HG02763 (cell line): Measurements from ENCODE around the gene FKBP4.

ENCODE experiments used
- ATAC-seq: cut with Tn5 transposase; IDR thresholded peaks from one replicate; pipeline ENCODE4 v1.9.1; 2021; ENCODE audit warnings: mild to moderate bottlenecking, moderate library complexity; ENCODE audit not compliant: unreplicated experiment

Gene FKBP4

GRCh38 chr12:2811801-2812200 is 17.0 kb downstream of the FKBP4 start:
- no peak for ATAC-seq

GRCh38 chr12:2812290-2813213 is 17.8 kb downstream of the FKBP4 start, which contains the start of gene ITFG2:
Gene ITFG2, plus strand, starts transcription at chr12:2812668. Its CDS starts 93 bp downstream, at chr12:2812761.
- peak; percentile 96 for ATAC-seq

- no peak for ATAC-seq
These were observed 18.7 kb downstream of the FKBP4 start for GRCh38 chr12:2813214-2814185.

DNA sequence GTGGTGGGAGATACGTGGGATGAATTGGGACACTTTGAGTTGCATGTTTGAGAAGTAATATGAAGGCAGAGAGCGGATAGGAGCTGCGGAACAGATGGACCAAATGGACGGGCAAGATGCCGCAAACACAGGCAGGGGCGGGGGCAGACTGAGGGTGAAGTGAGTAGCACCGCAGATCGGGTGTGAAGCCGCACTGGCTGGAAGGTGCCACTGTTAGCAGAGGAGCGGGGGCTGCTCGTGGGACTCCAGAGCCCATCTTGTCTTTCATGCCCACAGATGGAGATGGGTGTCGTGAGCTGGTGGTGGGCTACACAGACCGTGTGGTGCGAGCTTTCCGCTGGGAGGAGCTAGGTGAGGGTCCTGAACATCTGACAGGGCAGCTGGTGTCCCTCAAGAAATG is 25.0 kb downstream of the FKBP4 start:
- ATAC-seq, result no peak

- ATAC-seq, result no peak
These were observed 25.7 kb downstream of the FKBP4 start for GRCh38 chr12:2820432-2820831.

DNA sequence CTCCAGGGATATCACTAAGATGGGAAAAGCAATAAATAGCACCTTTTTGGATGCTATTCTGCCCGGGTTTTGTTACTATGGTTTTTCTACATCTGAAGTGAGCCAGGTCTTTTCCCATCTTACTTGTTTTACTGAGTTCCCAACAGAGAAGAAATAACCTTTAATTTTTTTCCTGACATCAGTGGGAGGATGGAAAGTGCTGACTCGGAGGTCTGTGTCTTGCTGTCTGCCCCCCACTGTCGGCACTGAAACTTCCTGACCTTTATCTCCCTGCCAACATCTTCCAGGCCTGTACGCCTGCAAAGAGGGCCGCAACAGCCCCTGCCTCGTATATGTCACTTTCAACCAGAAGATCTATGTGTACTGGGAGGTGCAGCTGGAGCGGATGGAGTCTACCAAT is 28.7 kb downstream of the FKBP4 start:
- ATAC-seq, result no peak

DNA sequence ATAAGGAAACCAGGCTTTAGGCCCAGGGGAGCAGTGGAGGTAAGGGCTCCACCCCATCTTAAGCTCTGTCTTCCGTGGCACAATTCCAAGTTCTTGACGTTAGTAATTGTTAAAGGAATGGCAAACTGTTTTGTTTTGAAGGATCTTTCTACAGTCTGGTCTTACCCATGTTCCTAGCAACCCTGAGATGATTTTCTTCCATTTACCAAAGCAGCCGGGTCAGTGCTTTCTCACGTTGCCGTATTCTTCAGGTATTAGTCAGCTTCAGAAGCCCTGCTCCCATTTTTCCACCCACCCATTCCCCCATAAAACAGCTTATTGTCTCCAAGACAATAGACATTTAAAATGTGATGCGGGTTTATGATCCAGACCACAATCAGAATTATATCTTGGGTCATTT is 29.8 kb downstream of the FKBP4 start:
- no peak for ATAC-seq

- no peak for ATAC-seq
These were observed 30.4 kb downstream of the FKBP4 start for GRCh38 chr12:2825132-2825531.

GRCh38 chr12:2826036-2826435 is 31.3 kb downstream of the FKBP4 start:
- ATAC-seq, result no peak

GRCh38 chr12:2826721-2827515 is 32.1 kb downstream of the FKBP4 start:
- no peak for ATAC-seq

GRCh38 chr12:2829275-2829674 is 34.5 kb downstream of the FKBP4 start:
- no peak for ATAC-seq

GRCh38 chr12:2832550-2833127 is 37.9 kb downstream of the FKBP4 start:
- ATAC-seq, result no peak

DNA sequence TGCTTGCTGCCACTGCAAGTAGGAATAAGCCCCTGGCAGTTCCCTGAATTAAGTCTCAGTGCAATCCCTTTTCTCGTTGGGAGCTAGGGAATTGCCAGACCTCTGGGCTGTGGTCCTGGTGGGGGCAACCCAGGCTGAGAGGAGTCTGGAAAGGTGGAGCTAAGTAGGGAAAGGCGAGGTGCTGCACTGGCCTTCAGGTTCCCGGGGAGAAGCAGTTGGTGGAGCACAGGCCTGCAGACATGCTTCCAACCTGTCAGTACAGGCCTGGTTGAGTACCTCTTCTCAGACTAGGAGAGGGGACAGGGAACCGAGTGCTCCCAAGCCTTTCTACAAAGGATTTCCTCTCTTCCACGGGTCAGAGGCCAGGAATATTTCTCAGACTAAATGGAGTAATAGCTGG is 38.6 kb downstream of the FKBP4 start:
- no peak for ATAC-seq

DNA sequence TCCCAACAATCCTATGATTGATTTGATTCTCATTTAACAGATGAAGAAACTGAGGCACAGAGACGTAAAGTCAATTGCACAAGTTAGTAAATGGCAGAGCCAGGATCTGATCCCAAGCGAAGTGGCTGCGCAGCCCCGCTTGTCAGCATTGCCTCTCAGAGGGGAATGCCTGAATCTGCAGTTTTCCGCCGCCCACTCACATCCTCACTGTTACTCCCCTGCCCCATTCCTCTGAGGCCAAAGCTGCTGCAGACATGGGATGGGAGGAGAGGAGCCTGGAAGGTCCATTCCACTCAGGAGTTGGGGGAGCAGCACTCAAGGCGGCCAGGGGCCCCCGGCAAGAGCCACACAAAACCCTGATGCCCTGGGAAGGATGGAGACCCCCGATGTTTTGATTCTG is 39.0 kb downstream of the FKBP4 start:
- ATAC-seq, result no peak

DNA sequence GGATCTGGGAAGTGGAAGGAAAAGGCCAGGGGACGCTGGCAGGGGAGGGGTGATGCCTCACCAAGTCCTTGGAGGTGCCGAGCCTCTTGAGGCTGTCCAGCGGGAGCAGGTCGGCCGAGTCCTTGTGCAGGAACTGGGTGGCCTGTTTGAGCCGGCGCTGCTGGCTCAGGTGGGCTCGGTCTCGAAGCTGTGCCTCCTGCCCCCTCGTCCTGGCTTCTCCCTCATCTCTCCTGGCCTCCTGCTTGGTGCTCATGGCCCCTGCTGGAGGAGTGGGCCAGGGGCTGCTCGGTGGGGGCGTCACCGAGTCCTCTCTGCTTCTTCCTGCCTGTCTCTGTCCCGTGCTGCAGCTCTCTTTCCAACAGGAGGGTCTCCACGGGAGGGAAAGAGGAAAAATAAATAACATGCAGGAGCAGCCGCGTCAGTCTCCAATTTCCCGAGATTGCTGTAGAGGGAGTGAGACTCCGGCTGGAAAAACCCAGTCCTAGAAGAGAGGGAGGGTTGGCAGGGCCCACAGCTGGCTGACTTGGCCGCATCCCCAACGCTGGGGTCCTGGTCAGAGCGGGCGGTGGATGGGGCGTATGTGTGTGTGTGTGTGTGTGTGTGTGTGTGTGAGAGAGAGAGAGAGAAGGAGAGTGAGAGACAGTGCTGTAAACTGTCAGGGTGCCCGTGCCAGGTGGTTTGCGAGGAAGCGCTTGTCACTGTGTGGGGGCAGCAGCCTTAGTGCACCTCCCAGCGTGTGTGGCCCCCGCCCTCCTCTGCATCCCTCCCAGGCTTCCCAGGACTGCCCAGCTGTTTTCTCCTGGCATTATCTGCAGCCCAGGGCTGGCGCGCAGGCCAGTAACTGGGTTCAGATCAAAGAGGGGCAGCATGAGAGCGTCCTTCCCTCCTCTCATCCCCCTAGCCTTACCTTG is 40.1 kb downstream of the FKBP4 start, which contains the start of gene NRIP2:
Gene NRIP2, minus strand, starts transcription at position 455 of the 911 bp plus-strand sequence. Its CDS starts 52 bp downstream, at position 403.
- no peak for ATAC-seq

DNA sequence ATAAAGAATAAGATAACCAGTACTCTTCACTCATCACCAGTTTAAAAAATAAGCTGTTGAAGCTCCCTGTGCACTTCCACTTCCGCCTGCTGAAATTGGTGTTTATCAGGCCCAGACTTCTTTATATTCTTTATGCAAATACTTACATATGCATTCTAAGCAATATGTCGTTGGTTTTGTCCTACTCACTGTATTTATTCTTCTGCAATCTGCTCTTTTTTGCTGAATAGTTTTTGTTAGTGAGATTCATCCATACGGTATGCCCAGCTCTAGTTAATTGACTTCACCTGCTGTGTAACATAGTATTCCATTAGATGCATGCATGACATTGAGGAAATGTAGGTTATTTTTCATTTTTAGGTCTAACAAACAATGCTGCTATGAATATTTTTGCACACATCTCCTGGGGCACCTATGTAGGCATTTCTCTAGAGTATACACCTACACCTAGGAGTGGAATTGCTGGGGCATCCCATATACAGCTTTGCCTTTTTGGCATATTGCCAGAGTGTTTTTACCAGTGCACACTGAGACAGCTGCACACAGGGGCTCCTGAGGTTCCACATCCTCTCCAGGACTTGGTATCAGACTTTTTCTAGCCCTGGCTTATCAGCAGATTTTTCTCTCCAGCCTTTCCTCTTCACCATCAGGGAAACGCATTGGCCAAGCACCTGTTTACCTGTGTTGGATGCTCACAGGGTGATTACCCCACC is 41.1 kb downstream of the FKBP4 start:
- no peak for ATAC-seq

- ATAC-seq, result no peak
These were observed 41.8 kb downstream of the FKBP4 start for GRCh38 chr12:2836574-2836973.

- no peak for ATAC-seq
These were observed 46.4 kb downstream of the FKBP4 start for GRCh38 chr12:2841056-2841650.
